H1 (cell line): ENCODE data around the gene ZBTB16. TPM values are rescaled to one million over a fixed set of nuclear protein-coding genes. Genes with fewer than 3 reads are reported as not detected.

ENCODE experiments used
- CTCF ChIA-PET: fragments of 300-600 bp; sonication (Branson Sonifier 250); formaldehyde crosslinking; loops from one replicate; lab custom pipeline; 2021; ENCODE audit not compliant: partially characterized antibody; lab: Charles Lee
- POLR2A ChIA-PET: fragments of 300-600 bp; sonication (Branson Sonifier 250); formaldehyde crosslinking; loops from one replicate; lab custom pipeline; 2021; ENCODE audit warnings: inconsistent platforms; ENCODE audit not compliant: partially characterized antibody; lab: Charles Lee
- DNase-seq, 2 experiments: peaks; one replicate each; pipeline versions ENCODE4 v3.0.0 to v3.0.0-alpha.2; 2010 to 2022; ENCODE audit warnings: low spot score in 2 of 2, low read depth in 1 of 2, mixed read lengths in 1 of 2
- FAIRE-seq: peaks from 2 replicates; lab custom pipeline; 2011; peaks lifted over from hg19 to GRCh38; lab: Jason Lieb, UNC
- H2AFZ ChIP-seq: 2 replicates; pipeline ENCODE4 v1.8.1; 2012; ENCODE audit warnings: low read length, inconsistent platforms
- H2AK5ac ChIP-seq: 2 replicates; pipeline ENCODE4 v1.6.1; 2013; ENCODE audit warnings: low read depth, low read length
- H2BK120ac ChIP-seq: replicated peaks from 2 replicates; pipeline ENCODE3; 2013; ENCODE audit warnings: low read depth, low read length, inconsistent platforms
- H2BK12ac ChIP-seq: 2 replicates; pipeline ENCODE4 v1.6.1; 2013; ENCODE audit warnings: low read depth, low read length
- H2BK15ac ChIP-seq: 2 replicates; pipeline ENCODE4 v1.6.1; 2013; ENCODE audit warnings: low read length
- H2BK20ac ChIP-seq: 2 replicates; pipeline ENCODE4 v1.6.1; 2013; ENCODE audit warnings: low read length
- H2BK5ac ChIP-seq: 2 replicates; pipeline ENCODE4 v1.6.1; 2013; ENCODE audit warnings: low read depth, low read length
- H3K14ac ChIP-seq: 2 replicates; pipeline ENCODE4 v1.6.1; 2013; ENCODE audit warnings: inconsistent platforms; ENCODE audit not compliant: insufficient read length
- H3K18ac ChIP-seq: 2 replicates; pipeline ENCODE4 v1.6.1; 2013; ENCODE audit warnings: low read length; ENCODE audit errors: extremely low read depth
- H3K23ac ChIP-seq: 2 replicates; pipeline ENCODE4 v1.6.1; 2013; ENCODE audit warnings: inconsistent platforms; ENCODE audit not compliant: insufficient read length
- H3K23me2 ChIP-seq: 2 replicates; pipeline ENCODE4 v1.6.1; 2013; ENCODE audit warnings: low read depth, low read length
- H3K27ac ChIP-seq: 2 replicates; pipeline ENCODE4 v1.6.1; 2011; ENCODE audit warnings: low read depth, low read length, inconsistent platforms
- H3K27me3 ChIP-seq, 4 experiments: replicated peaks in 1 of 4; 1 replicate in 1 of 4; 2 replicates in 3 of 4; pipeline versions ENCODE4 v1.6.1 to v1.8.1; 2011 to 2013; ENCODE audit warnings: low read length in 3 of 4, mild to moderate bottlenecking in 3 of 4, inconsistent platforms in 2 of 4, mixed read lengths in 2 of 4, moderate library complexity in 1 of 4; ENCODE audit not compliant: control insufficient read depth in 3 of 4, insufficient read depth in 3 of 4; ENCODE audit errors: extremely low read depth in 1 of 4
- H3K36me3 ChIP-seq, 4 experiments: 2 replicates each; pipeline versions ENCODE4 v1.6.1 to v1.8.1; 2011 to 2013; ENCODE audit warnings: mild to moderate bottlenecking in 4 of 4, low read length in 3 of 4, moderate library complexity in 2 of 4, control low read depth in 1 of 4, inconsistent platforms in 1 of 4; ENCODE audit not compliant: insufficient read depth in 4 of 4, control insufficient read depth in 2 of 4
- H3K4ac ChIP-seq: replicated peaks from 2 replicates; pipeline ENCODE3; 2013; ENCODE audit warnings: low read length, low read depth, mixed read lengths, inconsistent platforms; ENCODE audit not compliant: insufficient read length
- H3K4me1 ChIP-seq, 4 experiments: replicated peaks in 1 of 4; 1 replicate in 1 of 4; 2 replicates in 3 of 4; pipeline versions ENCODE4 v1.6.1 to v1.8.1; 2011 to 2013; ENCODE audit warnings: low read length in 3 of 4, inconsistent platforms in 2 of 4, mixed read lengths in 1 of 4; ENCODE audit not compliant: insufficient read depth in 4 of 4, control insufficient read depth in 3 of 4
- H3K4me2 ChIP-seq, 2 experiments: 2 replicates each; pipeline versions ENCODE4 v1.6.1 to v1.8.1; 2011 to 2013; ENCODE audit warnings: low read depth in 2 of 2, low read length in 2 of 2, control low read depth in 1 of 2, inconsistent platforms in 1 of 2, mild to moderate bottlenecking in 1 of 2; ENCODE audit not compliant: insufficient read depth in 1 of 2
- H3K4me3 ChIP-seq, 4 experiments: fragments of 200-600, 300-600 bp in 1 of 4; sonication (generic), shearing (Covaris generic), sonication (Bioruptor Twin) in 1 of 4; 2 replicates each; pipeline versions ENCODE4 v1.5.1 to v1.8.1; 2011 to 2016; ENCODE audit warnings: low read length in 4 of 4, low read depth in 3 of 4, control low read depth in 2 of 4, inconsistent platforms in 2 of 4, mild to moderate bottlenecking in 2 of 4, mixed read lengths in 1 of 4, moderate library complexity in 1 of 4; ENCODE audit not compliant: insufficient read depth in 2 of 4; ENCODE audit errors: extremely low read depth in 1 of 4
- H3K56ac ChIP-seq: replicated peaks from 2 replicates; pipeline ENCODE3; 2013; ENCODE audit warnings: low read depth, mild to moderate bottlenecking, mixed read lengths, low read length, inconsistent platforms; ENCODE audit not compliant: insufficient read length
- H3K79me1 ChIP-seq: 2 replicates; pipeline ENCODE4 v1.6.1; 2013; ENCODE audit warnings: low read depth, low read length, control low read depth
- H3K79me2 ChIP-seq, 2 experiments: 2 replicates each; pipeline versions ENCODE4 v1.6.1 to v1.8.1; 2012 to 2013; ENCODE audit warnings: low read length in 2 of 2, mild to moderate bottlenecking in 2 of 2, inconsistent platforms in 1 of 2; ENCODE audit not compliant: insufficient read depth in 2 of 2, control insufficient read depth in 1 of 2
- H3K9ac ChIP-seq, 4 experiments: replicated peaks in 1 of 4; 1 replicate in 1 of 4; 2 replicates in 3 of 4; pipeline versions ENCODE4 v1.6.1 to v1.8.1; 2011 to 2013; ENCODE audit warnings: low read depth in 3 of 4, low read length in 3 of 4, control low read depth in 2 of 4, mild to moderate bottlenecking in 2 of 4, moderate library complexity in 2 of 4, inconsistent platforms in 1 of 4; ENCODE audit errors: extremely low read depth in 1 of 4
- H3K9me3 ChIP-seq, 2 experiments: 2 replicates each; pipeline versions ENCODE4 v1.6.1 to v1.8.1; 2012 to 2013; ENCODE audit warnings: mild to moderate bottlenecking in 2 of 2, moderate library complexity in 2 of 2, control low read depth in 1 of 2, inconsistent platforms in 1 of 2, low read depth in 1 of 2, low read length in 1 of 2, mixed read lengths in 1 of 2; ENCODE audit not compliant: insufficient read depth in 2 of 2
- H4K20me1 ChIP-seq, 2 experiments: replicated peaks in 1 of 2; 2 replicates each; pipeline versions ENCODE3 to v1.8.1; 2011 to 2013; ENCODE audit warnings: inconsistent platforms in 2 of 2, low read length in 2 of 2, mild to moderate bottlenecking in 1 of 2; ENCODE audit not compliant: insufficient read depth in 2 of 2, control insufficient read depth in 1 of 2
- H4K5ac ChIP-seq: 2 replicates; pipeline ENCODE4 v1.6.1; 2013; ENCODE audit warnings: low read length, low read depth, mixed read lengths, inconsistent platforms; ENCODE audit not compliant: insufficient read length
- H4K8ac ChIP-seq: 2 replicates; pipeline ENCODE4 v1.8.0; 2013; ENCODE audit warnings: mild to moderate bottlenecking, moderate library complexity, low read length, inconsistent platforms; ENCODE audit not compliant: insufficient read depth; ENCODE audit errors: extremely low read depth
- H4K91ac ChIP-seq: replicated peaks from 2 replicates; pipeline ENCODE3; 2013; ENCODE audit warnings: low read length, mixed read lengths, inconsistent platforms; ENCODE audit not compliant: insufficient read length
- BACH1 ChIP-seq: IDR thresholded peaks from 2 replicates; pipeline ENCODE4 v1.6.1; 2012; ENCODE audit warnings: low read length, improper control_type of control experiment
- WGBS, 2 experiments: shearing (Covaris generic) in 1 of 2; methylation state at CpG; one replicate each; pipeline versions ENCODE4 v1.1.6 to v1.1.7; 2013 to 2015; ENCODE audit warnings: low lambda C conversion rate in 2 of 2, mixed read lengths in 2 of 2, inconsistent platforms in 1 of 2, low coverage in 1 of 2, missing lambda C conversion rate in 1 of 2; ENCODE audit not compliant: insufficient replicate concordance in 2 of 2, insufficient coverage in 1 of 2, insufficient read length in 1 of 2; ENCODE audit errors: extremely low coverage in 1 of 2, missing lambda C conversion rate in 1 of 2; 5-methylcytosine and 5-hydroxymethylcytosine counted together
- polyA plus RNA-seq, 7 experiments: library from polyadenylated mRNA; depleted of rRNA in 3 of 7; stranded (reverse) in 5 of 7; unstranded in 2 of 7; fragments of >200 nt in 5 of 7; fragments of 200-250 nt in 2 of 7; gene quantifications; 1 replicate in 5 of 7; 2 replicates in 1 of 7; 4 replicates in 1 of 7; pipeline versions ENCODE4 v1.2.1 to v1.2.3, GENCODE V29; 2011 to 2013; ENCODE audit warnings: missing spikeins in 2 of 7, mixed read lengths in 2 of 7
- total RNA-seq: library from RNA; stranded (reverse); fragmentation: NEBNext Ultra II Directional; extraction: Animal tissue kit (Norgen Biotek cat#: 25700); gene quantifications from 2 replicates; pipeline ENCODE4 v1.2.1, GENCODE V29; 2021

ZBTB16 gene
- total and polyA plus RNA-seq, 2 of the 8 experiments (the other 6 are each of a cell fraction or from before 2014, with no cell fraction given): 0.12 to 0.61 TPM

- Histone ChIP-seq H2BK20ac (no peak overlapping the region), H3K18ac (no peak overlapping the region), H4K5ac (no peak overlapping the region), H3K27ac (no peak overlapping the region), H3K79me1 (no peaks in the 10 kb centered on the region), H3K56ac (no peak overlapping the region), H2BK15ac (no peak overlapping the region), H2AFZ (no peak overlapping the region), H3K36me3 (no peaks in the 10 kb centered on the region), H4K8ac (no peak overlapping the region), H2BK5ac (no peak overlapping the region), H3K4ac (no peak overlapping the region), H3K9ac (no peak overlapping the region), H3K79me2 (no peaks in the 10 kb centered on the region), H2AK5ac (no peak overlapping the region), H3K27me3 (no peaks in the 10 kb centered on the region), H2BK12ac (no peak overlapping the region), H4K91ac (no peak overlapping the region), H3K4me2 (no peak overlapping the region), H3K14ac (no peak overlapping the region), H2BK120ac (no peak overlapping the region), H3K23me2 (no peaks in the 10 kb centered on the region), H3K23ac (no peak overlapping the region), H3K4me3 (no peak overlapping the region), H4K20me1 (no peaks in the 10 kb centered on the region), H3K4me1 (no peaks in the 10 kb centered on the region), H3K9me3 (no peaks in the 10 kb centered on the region)
- WGBS, 2 experiments: 92% methylated on average over 6 of the region's 6 CpGs; no CpG with 5 or more reads in 1 of the 2 experiments
- no peak for FAIRE-seq
- DNase-seq: no peak
- POLR2A ChIA-PET: no interaction called here
- CTCF ChIA-PET: no interaction called here
- no peak for TF ChIP-seq BACH1
Observed at GRCh38 chr11:114121138-114121537, 61.6 kb downstream of the ZBTB16 start.
